CD4-positive, alpha-beta T cell treated with Interleukin-15 for 4 hours (primary cell): ENCODE data around the gene CHST7.

Experiments used
- DNase-seq: peaks from one replicate; pipeline ENCODE4 v3.0.0-alpha.2; 2020; ENCODE audit warnings: low spot score

CHST7 gene

DNA sequence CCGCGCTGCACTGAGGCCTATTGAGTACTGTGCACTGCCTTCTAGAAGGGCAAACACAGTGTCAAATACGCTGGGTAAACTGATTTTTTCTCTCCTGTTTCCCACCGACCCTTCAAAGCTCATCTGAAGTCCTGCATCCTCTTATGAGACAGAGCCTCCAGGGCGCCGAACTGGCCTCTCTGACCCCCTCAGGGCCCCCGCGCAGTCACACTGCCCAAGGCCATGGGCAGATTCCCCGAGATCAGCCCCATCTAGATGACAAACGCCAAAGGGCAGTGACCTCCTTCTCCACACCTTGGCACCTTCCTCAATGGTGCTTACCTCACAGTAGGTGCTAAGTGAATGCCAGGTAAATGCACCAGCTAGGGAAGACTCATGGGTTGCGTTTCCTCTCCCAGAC is 34.4 kb downstream of the CHST7 start:
- no peak for DNase-seq

DNA sequence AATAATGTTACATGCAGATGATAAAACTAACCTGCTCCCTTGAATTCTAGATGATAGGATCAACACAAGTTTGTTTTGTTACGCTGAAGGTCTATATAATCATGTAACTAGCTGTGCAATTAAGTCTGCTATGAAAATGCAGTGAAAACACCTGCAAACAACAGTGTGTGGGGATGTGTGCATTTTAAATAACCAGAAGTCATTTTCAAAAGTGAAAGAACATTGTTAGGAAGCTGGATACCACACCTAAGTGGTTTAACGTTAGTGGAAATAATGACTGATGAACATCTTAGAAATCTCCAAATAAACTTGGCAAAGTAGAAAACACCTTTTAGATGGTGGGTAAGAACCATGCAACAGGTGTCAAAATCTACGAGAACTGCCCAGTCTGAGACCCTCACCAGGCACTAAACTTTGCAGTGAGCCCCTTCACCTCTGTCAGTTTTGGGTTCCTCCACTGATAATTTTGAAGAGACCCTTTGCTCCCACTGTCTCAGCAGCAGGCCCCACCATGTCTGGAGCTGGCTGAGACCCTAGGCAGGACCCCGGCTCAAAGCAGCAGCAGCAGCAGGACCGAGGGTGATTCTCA is 36.6 kb downstream of the CHST7 start:
- DNase-seq = no peak

- no peak for DNase-seq
Observed at GRCh38 chrX:46611658-46612362, 38.2 kb downstream of the CHST7 start.

DNA sequence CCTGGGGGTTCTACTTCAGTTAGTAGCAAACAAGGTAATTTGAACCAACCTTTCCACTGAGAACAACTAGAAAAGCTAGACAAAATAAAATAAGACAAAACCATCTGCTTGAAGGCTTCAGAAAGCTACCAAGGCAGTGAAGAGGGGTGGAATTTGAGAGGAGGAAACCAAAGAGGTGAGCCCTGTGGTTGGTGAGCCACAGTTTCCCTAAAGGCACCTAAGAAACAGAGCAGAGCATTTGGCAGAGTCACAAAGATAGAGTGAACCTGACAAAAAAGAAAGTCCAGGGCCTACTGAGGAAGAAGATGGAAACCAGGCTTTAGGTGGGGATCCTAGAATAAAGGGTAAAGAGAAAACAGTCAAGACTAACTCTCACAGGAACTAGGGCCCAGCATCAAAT is 44.3 kb downstream of the CHST7 start:
- no peak for DNase-seq

- DNase-seq = no peak
Observed at GRCh38 chrX:46618947-46619346, 45.4 kb downstream of the CHST7 start.

- no peak for DNase-seq
Observed at GRCh38 chrX:46620505-46620904, 46.9 kb downstream of the CHST7 start.

DNA sequence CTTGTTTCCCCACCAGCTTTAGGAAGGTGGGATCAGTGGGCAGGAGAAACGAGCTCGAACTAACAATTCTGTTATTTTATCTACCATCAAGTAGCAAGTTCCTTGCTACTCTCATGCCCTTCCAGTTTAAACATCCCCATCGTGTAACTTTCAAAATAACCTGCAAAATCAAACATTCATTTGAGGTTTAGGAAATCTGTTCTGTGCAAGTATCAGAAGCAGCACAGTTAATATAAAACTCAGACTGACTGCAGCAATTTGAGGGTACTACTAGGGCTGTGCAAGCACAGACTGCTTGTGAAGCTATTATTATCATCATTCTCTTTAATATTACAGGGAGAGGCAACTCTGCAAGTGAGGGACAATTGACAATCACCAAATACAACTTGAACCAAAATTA is 48.0 kb downstream of the CHST7 start:
- no peak for DNase-seq

DNA sequence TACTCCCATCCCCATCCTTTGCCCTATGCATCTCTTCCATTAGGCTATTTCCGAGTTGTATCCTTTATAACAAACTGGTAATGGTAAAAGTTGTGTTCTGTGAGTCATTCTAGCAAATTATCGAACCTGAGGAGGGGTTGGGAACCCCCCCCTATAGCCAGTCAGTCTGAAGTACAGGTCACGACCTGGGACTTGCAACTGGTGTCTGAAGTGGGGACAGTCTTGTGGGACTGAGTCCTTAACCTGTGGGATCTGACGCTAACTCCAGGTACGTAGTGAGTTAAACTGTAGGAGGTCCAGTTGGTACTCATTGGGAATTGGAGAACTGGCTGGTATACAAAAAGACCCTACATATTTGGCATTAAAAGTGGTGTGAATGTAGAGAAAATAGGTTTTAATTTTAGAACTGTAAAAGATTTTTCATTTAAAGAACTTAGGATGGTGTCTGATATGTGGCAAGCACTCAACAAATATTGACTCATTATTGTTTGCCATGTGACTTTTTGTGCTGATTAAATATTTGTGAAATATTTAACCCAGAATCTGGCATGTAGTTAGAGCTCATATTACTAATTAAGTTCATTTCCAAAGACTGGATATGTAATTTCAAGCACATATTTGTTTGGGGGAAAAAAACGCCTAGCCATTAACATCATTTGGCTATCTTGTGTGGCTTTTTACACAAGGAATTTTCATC is 50.7 kb downstream of the CHST7 start:
- DNase-seq = no peak

DNA sequence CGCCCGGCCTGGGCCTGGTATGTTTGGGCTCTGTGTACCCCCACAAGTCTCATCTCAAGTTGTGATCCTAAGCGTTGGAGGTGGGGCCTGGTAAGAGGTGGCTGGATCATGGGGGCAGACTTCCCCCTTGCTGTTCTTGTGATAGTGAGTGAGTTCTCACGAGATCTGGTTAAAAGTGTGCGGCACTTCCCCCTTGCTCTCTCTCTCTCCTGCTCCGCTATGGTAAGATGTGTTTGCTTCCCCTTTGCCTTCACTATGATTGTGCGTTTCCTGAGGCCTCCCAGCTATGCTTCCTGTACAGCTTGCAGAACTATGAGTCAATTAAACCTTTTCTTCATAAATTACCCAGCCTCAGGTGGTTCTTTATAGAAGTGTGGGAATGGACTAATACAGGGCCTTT is 53.0 kb downstream of the CHST7 start:
- DNase-seq = peak; percentile 31

DNA sequence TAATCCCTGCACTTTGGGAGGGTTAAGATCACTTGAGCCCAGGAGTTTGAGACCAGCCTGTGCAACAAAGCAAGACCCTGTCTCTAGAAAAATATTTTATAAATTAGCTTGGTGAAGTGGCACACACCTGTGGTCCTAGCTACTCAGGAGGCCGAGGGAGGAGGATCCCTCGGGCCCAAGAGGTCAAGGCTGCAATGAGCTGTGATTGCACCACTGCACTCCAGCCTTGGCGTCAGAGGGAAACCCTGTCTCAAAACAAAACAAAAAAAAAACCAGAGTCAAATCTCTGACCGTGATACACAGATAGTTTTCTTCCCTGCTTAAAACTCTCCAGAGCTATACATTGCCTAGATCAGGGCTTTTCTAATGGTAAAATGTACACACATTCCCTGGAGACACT is 53.5 kb downstream of the CHST7 start:
- no peak for DNase-seq

DNA sequence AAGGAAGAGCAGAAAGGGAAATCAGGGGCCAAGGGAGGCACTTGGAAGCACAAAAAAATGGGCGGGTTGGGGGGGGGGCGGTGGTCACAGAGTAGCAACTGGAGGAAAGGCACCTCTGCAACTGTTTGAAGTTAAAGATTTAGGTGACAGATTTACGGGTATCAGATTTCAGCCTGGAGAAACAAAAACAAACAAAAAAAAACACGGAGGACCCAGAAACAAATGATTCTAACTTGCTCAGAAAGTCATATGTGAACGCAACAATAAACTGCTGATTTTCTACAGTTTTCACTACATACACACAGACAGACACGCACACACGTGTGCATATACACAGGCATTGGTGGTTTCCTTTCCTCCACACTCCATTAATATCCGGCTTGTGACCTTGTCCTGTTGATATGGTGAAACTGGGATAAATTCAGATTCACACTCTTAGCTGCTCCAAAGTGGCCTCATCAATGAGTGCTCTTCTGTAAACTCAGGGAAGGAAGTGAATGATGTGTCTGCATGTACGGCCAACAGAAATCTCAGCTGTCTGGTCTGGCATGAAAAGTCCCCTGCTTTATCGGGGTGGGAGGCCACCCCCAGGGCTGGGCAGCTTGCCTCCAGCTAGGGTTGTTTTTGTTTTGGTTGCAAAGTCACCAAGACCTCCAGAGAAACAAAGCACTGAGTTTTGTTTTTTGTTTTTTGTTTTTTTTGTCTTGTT is 54.3 kb downstream of the CHST7 start:
- no peak for DNase-seq

DNA sequence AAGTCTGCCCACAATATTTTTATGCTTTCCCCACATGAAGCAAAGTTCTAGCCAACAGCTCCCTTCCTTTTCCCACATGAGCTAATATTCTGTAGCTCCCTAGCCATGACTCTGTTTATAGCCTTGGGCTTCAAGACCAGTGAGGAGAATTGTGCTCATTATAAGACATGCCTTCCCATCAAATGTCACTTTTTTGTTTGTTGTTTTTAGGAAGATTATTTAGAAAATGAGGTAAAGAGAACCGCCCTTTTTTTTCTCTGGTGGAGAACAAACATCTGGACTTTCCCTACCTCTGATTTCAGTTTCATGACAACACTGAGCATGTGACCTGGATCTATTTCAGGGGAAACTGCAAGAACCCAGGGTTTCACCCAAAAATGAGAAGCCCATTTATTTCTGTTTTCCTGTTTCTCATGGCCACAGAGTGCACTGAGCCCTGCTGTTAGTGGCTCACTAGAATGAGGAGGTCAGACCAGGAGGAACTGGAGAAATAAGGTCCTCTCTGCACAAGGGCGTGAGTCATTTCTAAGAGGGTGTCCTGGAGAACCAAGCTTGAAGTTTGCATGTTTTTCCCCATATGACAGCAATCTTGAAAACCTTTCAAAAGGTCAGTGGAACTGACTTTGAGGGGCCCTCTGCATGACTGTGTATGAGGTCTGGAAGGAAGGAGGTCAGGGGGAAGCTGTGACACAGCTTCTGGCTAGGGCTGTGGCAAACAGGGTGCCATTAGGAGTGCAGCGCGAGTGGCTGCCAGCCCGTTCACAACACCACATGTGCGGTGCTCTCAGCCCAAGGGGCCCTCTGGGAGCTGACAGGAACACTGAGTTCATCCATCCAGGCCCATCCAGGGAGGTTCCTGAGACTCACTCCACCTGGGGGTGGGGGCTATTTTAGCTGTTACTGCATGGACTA is 55.2 kb downstream of the CHST7 start:
- DNase-seq = no peak

DNA sequence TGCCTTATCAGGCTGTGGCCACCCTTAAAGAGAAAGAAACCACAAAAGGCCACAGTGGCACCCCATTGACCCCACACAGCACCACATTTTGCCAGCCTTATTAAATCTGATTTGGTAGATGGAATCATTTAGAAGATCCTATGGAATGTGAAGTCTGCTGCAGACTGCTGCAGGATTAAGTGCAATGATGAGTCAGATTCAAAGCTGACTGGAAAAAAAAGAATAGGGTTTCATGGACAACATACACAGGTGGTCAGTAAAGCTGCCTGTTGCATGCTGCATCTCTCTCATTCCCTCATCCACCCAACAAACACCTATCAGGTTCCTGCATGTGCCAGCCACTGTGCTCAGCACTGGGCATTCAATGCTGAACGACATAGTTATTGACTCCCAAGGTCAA is 56.6 kb downstream of the CHST7 start:
- no peak for DNase-seq

DNA sequence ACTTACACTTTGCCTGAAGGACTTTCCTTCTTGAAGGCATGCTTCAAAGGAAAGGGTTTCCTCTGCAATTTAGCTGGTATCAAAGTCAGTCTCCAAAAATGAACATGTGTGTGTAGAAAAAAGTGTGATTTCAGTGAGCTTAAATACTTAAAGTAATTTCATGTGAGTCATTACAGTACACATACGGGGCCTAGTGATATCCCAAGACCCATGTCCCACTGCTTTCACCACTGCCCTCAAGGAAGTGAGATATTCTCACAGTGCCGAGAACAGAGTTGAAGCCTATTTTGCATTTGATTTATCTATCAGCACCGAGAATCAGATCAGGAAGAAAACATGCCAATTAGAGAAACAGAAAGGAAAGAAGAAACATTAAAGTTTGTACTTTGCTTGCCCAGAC is 61.0 kb downstream of the CHST7 start:
- no peak for DNase-seq

- DNase-seq = peak; percentile 20
Observed at GRCh38 chrX:46635186-46635585, 61.6 kb downstream of the CHST7 start.

DNA sequence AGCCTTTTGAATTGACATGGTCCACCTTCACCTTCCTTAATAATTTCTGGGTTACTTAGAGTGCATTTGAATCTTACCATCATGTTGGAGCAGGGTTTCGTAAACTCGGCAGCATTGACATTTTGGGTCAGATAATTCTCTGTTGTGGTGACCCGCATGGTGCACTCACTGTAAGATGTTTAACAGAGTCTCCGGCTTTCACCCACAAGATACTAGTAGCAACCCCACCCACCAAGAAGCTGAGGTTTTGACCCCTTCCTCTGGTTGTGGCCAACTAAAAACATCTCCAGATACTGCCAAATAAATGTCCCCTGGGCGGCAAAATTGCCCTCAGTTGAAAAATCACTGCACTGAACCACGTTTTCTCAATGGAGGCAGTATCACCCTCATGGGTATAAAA is 62.7 kb downstream of the CHST7 start:
- no peak for DNase-seq

DNA sequence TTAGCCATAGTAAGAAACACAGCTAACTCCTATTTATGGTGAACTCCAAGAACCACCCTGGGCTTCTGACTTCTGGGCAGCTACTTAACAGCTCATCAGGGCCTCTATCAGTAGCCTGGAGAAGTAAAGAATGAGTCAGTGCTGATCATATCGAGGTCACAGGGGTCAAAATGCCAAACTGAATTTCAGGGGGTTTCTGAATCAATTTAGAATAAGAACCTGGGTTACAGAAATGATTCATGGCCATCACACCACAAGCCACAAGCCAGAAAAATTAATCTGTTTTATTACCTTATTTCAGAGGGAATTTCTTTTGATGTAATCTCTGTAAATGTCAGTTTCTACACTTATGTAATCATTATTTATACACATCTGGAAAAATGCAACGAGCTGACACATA is 64.4 kb downstream of the CHST7 start:
- peak; percentile 34 for DNase-seq

GRCh38 chrX:46642145-46642544 is 68.6 kb downstream of the CHST7 start:
- peak; percentile 38 for DNase-seq

- no peak for DNase-seq
Observed at GRCh38 chrX:46643636-46644035, 70.1 kb downstream of the CHST7 start.

DNA sequence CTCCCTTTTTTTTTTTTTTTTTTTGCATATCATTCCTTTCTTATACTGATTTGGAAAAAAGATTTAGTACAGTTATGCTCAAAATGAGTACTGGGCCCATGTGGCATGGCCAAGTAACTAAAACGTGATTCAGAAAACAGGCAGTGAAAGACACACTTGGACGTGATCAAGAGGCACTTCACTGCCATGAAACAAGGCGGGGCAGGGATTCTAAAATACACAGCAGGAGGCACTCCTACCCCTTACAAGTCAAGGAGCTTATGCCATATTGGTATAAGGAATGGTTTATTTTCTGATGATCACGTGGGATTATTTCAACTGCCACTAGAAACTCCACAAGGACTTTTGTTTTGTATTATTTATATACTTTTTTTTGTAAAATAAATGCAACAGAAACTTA is 72.0 kb downstream of the CHST7 start:
- DNase-seq = no peak

DNA sequence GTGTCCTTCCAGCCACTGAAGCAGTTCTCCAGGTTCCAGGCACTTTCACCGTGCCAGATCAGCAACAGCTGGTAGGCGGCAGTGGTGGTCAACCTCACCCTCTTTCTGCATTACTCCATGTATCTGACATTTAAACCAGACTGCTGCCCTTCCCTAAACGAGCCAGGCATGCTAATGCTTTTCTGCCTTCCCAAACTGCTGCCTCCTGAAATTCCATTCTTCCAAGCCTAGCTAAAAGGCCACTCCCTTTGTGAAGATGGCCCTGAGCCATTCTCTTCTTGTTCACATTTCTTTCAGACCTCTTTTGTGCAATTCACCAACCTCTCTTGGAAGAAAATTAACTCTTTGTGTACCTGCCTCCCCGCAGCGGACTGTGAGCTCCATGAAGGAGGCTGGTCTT is 73.7 kb downstream of the CHST7 start:
- no peak for DNase-seq
